Measurements from ENCODE around the gene CA10.

Gene CA10

DNA sequence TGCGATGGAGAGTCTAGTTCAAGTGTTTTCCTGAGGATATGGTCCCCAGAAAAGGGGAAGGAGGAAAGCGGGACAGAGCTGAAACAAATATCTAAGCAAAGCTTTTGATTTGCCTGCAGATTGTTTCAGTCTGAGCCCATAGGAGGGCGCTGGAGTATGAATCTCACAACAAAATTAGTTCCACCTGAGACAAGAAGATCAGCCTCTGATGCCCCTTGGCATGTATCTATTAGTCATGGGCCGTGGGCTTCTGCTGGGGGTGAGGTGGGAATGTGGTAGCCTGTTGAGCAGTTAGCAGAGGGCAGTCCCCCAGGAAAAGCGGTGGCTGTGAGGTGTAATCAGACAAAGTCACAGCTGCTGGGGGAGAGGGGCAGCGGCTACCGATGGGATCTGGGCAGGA is 446.9 kb downstream of the CA10 start:
- 0 out of 2 replicates have a peak, but pooled peaks have one; percentile 13 for TF ChIP-seq CTCF (IDR thresholded peaks at IDR 0.05; ENCODE audit: low read length)
- no peak for TF ChIP-seq EZH2 (IDR thresholded peaks at IDR 0.05; ENCODE audit: borderline replicate concordance, low read length)
- H3K4me3 ChIP-seq (ENCODE audit: low read depth, low read length, poor library complexity, severe bottlenecking) = no peak overlapping the region
- H3K4me1 ChIP-seq (ENCODE audit: insufficient read depth, low read length, severe bottlenecking) = no peaks in the 10 kb centered on the region

DNA sequence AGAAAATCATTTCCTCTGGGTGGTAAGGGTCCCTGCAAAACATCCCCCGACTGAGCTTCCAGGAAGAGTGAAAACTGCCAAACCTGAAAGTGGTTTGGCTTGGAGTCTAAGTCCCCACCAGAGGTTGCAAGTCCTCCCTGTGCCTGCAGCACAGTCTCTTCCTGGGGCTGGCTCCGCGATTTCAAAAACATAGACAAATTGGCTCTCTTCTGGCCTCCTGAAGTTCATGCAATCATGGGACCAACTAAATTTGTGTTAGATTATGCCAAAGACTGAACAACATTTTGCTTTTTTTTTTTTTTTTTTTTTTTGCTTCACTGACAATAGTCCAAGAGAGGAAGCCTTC is 447.9 kb downstream of the CA10 start:
- Histone ChIP-seq H3K79me2 (ENCODE audit: insufficient read depth, low read length) (no peaks in the 10 kb centered on the region), H3K9ac (ENCODE audit: low read length) (no peak overlapping the region), H3K27ac (ENCODE audit: low read depth, low read length, poor library complexity, severe bottlenecking) (no peak overlapping the region), H3K4me1 (ENCODE audit: insufficient read depth, low read length, severe bottlenecking) (no peaks in the 10 kb centered on the region), H2AFZ (ENCODE audit: low read length) (no peak overlapping the region), H3F3A (ENCODE audit: insufficient read depth, low read length) (no peaks in the 10 kb centered on the region), H4K20me1 (ENCODE audit: insufficient read depth, low read length) (no peaks in the 10 kb centered on the region), H3K9me2 (ENCODE audit: low read depth, low read length) (no peaks in the 10 kb centered on the region), H3K4me3 (ENCODE audit: low read depth, low read length, poor library complexity, severe bottlenecking) (no peak overlapping the region), H3K9me3 (ENCODE audit: low read length) (no peaks in the 10 kb centered on the region), H3K36me3 (ENCODE audit: insufficient read depth, low read length) (no peaks in the 10 kb centered on the region), H3K27me3 (ENCODE audit: insufficient read depth, low read length) (no peaks in the 10 kb centered on the region), H3K4me2 (ENCODE audit: low read length) (no peak overlapping the region)
- TF ChIP-seq CTCF (IDR thresholded peaks at IDR 0.05; ENCODE audit: low read length) (no peak), EZH2 (IDR thresholded peaks at IDR 0.05; ENCODE audit: borderline replicate concordance, low read length) (no peak)

More for the DNA sequence above, 446.9 kb downstream of the CA10 start:
- Histone ChIP-seq H2AFZ (ENCODE audit: low read length) (no peak overlapping the region), H4K20me1 (ENCODE audit: insufficient read depth, low read length) (no peaks in the 10 kb centered on the region), H3K79me2 (ENCODE audit: insufficient read depth, low read length) (no peaks in the 10 kb centered on the region), H3F3A (ENCODE audit: insufficient read depth, low read length) (no peaks in the 10 kb centered on the region), H3K4me2 (ENCODE audit: low read length) (no peak overlapping the region), H3K27ac (ENCODE audit: low read depth, low read length, poor library complexity, severe bottlenecking) (no peak overlapping the region), H3K9ac (ENCODE audit: low read length) (no peak overlapping the region), H3K9me2 (ENCODE audit: low read depth, low read length) (no peaks in the 10 kb centered on the region), H3K9me3 (ENCODE audit: low read length) (no peaks in the 10 kb centered on the region), H3K36me3 (ENCODE audit: insufficient read depth, low read length) (no peaks in the 10 kb centered on the region), H3K27me3 (ENCODE audit: insufficient read depth, low read length) (no peaks in the 10 kb centered on the region)

GRCh38 chr17:51709694-51710633 is 448.6 kb downstream of the CA10 start:
- H3K27ac ChIP-seq (ENCODE audit: low read depth, low read length, poor library complexity, severe bottlenecking) = no peak overlapping the region
- no peaks in the 10 kb centered on the region for H3K36me3 ChIP-seq (ENCODE audit: insufficient read depth, low read length)
- H3K4me3 ChIP-seq (ENCODE audit: low read depth, low read length, poor library complexity, severe bottlenecking) = no peak overlapping the region
- no peak overlapping the region for H2AFZ ChIP-seq (ENCODE audit: low read length)
- no peaks in the 10 kb centered on the region for H3K4me1 ChIP-seq (ENCODE audit: insufficient read depth, low read length, severe bottlenecking)
- no peaks in the 10 kb centered on the region for H4K20me1 ChIP-seq (ENCODE audit: insufficient read depth, low read length)
- no peak overlapping the region for H3K9ac ChIP-seq (ENCODE audit: low read length)
- no peaks in the 10 kb centered on the region for H3K9me3 ChIP-seq (ENCODE audit: low read length)
- H3K79me2 ChIP-seq (ENCODE audit: insufficient read depth, low read length) = no peaks in the 10 kb centered on the region
- no peaks in the 10 kb centered on the region for H3K9me2 ChIP-seq (ENCODE audit: low read depth, low read length)
- H3K27me3 ChIP-seq (ENCODE audit: insufficient read depth, low read length) = no peaks in the 10 kb centered on the region
- H3K4me2 ChIP-seq (ENCODE audit: low read length) = no peak overlapping the region
- no peak for TF ChIP-seq CTCF (IDR thresholded peaks at IDR 0.05; ENCODE audit: low read length)
- no peak for TF ChIP-seq EZH2 (IDR thresholded peaks at IDR 0.05; ENCODE audit: borderline replicate concordance, low read length)
- H3F3A ChIP-seq (ENCODE audit: insufficient read depth, low read length) = no peaks in the 10 kb centered on the region
